GM23338 (cell line): ENCODE data around the gene TIMM10. TPM values are rescaled to one million over a fixed set of nuclear protein-coding genes. Genes with fewer than 3 reads are reported as not detected.

Experiments
- ATAC-seq: fragments of 200-7000 bp; cut with Tn5 transposase; 3 replicates; pipeline ENCODE4 v1.9.1; 2020
- DNase-seq: peaks from one replicate; pipeline ENCODE4 v3.0.0-alpha.2; 2015; ENCODE audit warnings: low spot score
- H2AFZ ChIP-seq: fragments of 200-600 bp; sonication (generic); 2 replicates; pipeline ENCODE4 v1.8.0; 2016; ENCODE audit warnings: antibody characterized with exemption, mild to moderate bottlenecking, moderate library complexity
- H3F3A ChIP-seq: fragments of 200-600 bp; sonication (generic); replicated peaks from 2 replicates; pipeline ENCODE4 v1.8.0; 2017; ENCODE audit warnings: antibody characterized with exemption, mixed run types, low read depth
- H3K27ac ChIP-seq: fragments of 200-600 bp; sonication (generic); 2 replicates; pipeline ENCODE4 v1.6.1; 2016; ENCODE audit warnings: low read depth
- H3K27me3 ChIP-seq: fragments of 200-600 bp; sonication (generic); 2 replicates; pipeline ENCODE4 v1.8.0; 2016; ENCODE audit warnings: mild to moderate bottlenecking, mixed run types, moderate library complexity; ENCODE audit not compliant: insufficient read depth
- H3K36me3 ChIP-seq: fragments of 200-600 bp; sonication (generic); 2 replicates; pipeline ENCODE4 v1.8.0; 2016; ENCODE audit warnings: mild to moderate bottlenecking; ENCODE audit not compliant: insufficient read depth
- H3K4me1 ChIP-seq: fragments of 200-600 bp; sonication (generic); 2 replicates; pipeline ENCODE4 v1.8.0; 2016; ENCODE audit warnings: mild to moderate bottlenecking, moderate library complexity; ENCODE audit not compliant: insufficient read depth
- H3K4me2 ChIP-seq: fragments of 200-600 bp; sonication (generic); 2 replicates; pipeline ENCODE4 v1.7.1; 2017; ENCODE audit warnings: mixed run types
- H3K4me3 ChIP-seq: fragments of 200-600 bp; sonication (generic); 2 replicates; pipeline ENCODE4 v1.6.1; 2016; ENCODE audit warnings: mixed run types
- H3K79me2 ChIP-seq: fragments of 200-600 bp; sonication (generic); replicated peaks from 2 replicates; pipeline ENCODE4 v1.8.0; 2017; ENCODE audit warnings: mild to moderate bottlenecking; ENCODE audit not compliant: insufficient read depth
- H3K9me2 ChIP-seq: fragments of 200-600 bp; sonication (generic); 2 replicates; pipeline ENCODE4 v1.8.0; 2017; ENCODE audit not compliant: insufficient read depth
- H4K20me1 ChIP-seq: fragments of 200-600 bp; sonication (generic); replicated peaks from 2 replicates; pipeline ENCODE4 v1.8.0; 2017; ENCODE audit warnings: mild to moderate bottlenecking; ENCODE audit not compliant: insufficient read depth
- H3K27ac Mint-ChIP-seq: 2 replicates; pipeline ENCODE4 v1.8.0; 2020; ENCODE audit warnings: inconsistent platforms, mild to moderate bottlenecking, moderate library complexity, mixed read lengths
- H3K27me3 Mint-ChIP-seq: 3 replicates; pipeline ENCODE4 v1.8.0; 2022; ENCODE audit warnings: low read depth, mild to moderate bottlenecking, moderate library complexity, mixed read lengths, inconsistent platforms; ENCODE audit not compliant: insufficient read depth, poor library complexity
- H3K36me3 Mint-ChIP-seq: 3 replicates; pipeline ENCODE4 v1.8.0; 2021; ENCODE audit warnings: low read depth, mild to moderate bottlenecking, inconsistent platforms, moderate library complexity, mixed read lengths
- H3K4me1 Mint-ChIP-seq: 3 replicates; pipeline ENCODE4 v1.8.0; 2020; ENCODE audit warnings: mild to moderate bottlenecking, inconsistent platforms, mixed read lengths
- H3K4me3 Mint-ChIP-seq: 3 replicates; pipeline ENCODE4 v1.8.0; 2021; ENCODE audit warnings: moderate library complexity, mild to moderate bottlenecking, inconsistent platforms, mixed read lengths
- H3K9me3 Mint-ChIP-seq: 3 replicates; pipeline ENCODE4 v1.8.0; 2020; ENCODE audit warnings: moderate library complexity, mild to moderate bottlenecking, inconsistent platforms, mixed read lengths
- CREB1 ChIP-seq: fragments of 250-450 bp; sonication (Bioruptor Pico); IDR thresholded peaks from 2 replicates; pipeline ENCODE4 v1.5.0; 2020; ENCODE audit warnings: low read depth, mild to moderate bottlenecking, moderate library complexity
- EZH2 ChIP-seq: fragments of 200-600 bp; sonication (generic); IDR thresholded peaks from one replicate; pipeline ENCODE4 v1.8.0; 2017; ENCODE audit warnings: antibody characterized with exemption, mild to moderate bottlenecking, low read depth; ENCODE audit not compliant: unreplicated experiment
- JUNB ChIP-seq: IDR thresholded peaks from one replicate; pipeline ENCODE4 v1.6.1; 2016; ENCODE audit warnings: antibody characterized with exemption; ENCODE audit not compliant: unreplicated experiment
- STAT1 ChIP-seq: IDR thresholded peaks from one replicate; pipeline ENCODE4 v1.6.1; 2016; ENCODE audit warnings: antibody characterized with exemption; ENCODE audit not compliant: unreplicated experiment
- ZNF114 ChIP-seq: fragments of 250-450 bp; sonication (Bioruptor Pico); IDR thresholded peaks from 2 replicates; pipeline ENCODE4 v1.5.0; 2020; ENCODE audit warnings: mild to moderate bottlenecking, moderate library complexity
- polyA plus RNA-seq: library from polyadenylated mRNA; unstranded; fragments of >200 nt; fragmentation: Nextera tagmentation; extraction: Ambion mirVana; gene quantifications from 2 replicates; pipeline ENCODE4 v1.2.1, GENCODE V29; 2016
- total RNA-seq: library from RNA; depleted of rRNA; stranded (reverse); fragments of >200 nt; shearing (Covaris generic); gene quantifications from 2 replicates; pipeline ENCODE4 v1.2.3, GENCODE V29; 2014
- TF ChIP-seq, protein P1 (sequence below): IDR thresholded peaks from 2 replicates; pipeline ENCODE4 v1.6.1; 2016; ENCODE audit warnings: antibody characterized with exemption
- TF ChIP-seq, protein P2 (sequence below), 2 experiments: fragments of 200-600 bp in 1 of 2; sonication (generic) in 1 of 2; conservative IDR thresholded peaks; 2 replicates each; pipeline versions ENCODE4 v1.5.1 to v1.6.1; 2016 to 2017; ENCODE audit warnings: antibody characterized with exemption in 2 of 2, low read depth in 2 of 2, mild to moderate bottlenecking in 2 of 2, moderate library complexity in 1 of 2
- TF ChIP-seq, protein P3 (sequence below): IDR thresholded peaks from one replicate; pipeline ENCODE4 v1.6.1; 2018; ENCODE audit warnings: antibody characterized with exemption; ENCODE audit not compliant: unreplicated experiment

Gene TIMM10
- total and polyA plus RNA-seq, 2 experiments from 2014 or later, result 59.1 to 194 TPM

DNA sequence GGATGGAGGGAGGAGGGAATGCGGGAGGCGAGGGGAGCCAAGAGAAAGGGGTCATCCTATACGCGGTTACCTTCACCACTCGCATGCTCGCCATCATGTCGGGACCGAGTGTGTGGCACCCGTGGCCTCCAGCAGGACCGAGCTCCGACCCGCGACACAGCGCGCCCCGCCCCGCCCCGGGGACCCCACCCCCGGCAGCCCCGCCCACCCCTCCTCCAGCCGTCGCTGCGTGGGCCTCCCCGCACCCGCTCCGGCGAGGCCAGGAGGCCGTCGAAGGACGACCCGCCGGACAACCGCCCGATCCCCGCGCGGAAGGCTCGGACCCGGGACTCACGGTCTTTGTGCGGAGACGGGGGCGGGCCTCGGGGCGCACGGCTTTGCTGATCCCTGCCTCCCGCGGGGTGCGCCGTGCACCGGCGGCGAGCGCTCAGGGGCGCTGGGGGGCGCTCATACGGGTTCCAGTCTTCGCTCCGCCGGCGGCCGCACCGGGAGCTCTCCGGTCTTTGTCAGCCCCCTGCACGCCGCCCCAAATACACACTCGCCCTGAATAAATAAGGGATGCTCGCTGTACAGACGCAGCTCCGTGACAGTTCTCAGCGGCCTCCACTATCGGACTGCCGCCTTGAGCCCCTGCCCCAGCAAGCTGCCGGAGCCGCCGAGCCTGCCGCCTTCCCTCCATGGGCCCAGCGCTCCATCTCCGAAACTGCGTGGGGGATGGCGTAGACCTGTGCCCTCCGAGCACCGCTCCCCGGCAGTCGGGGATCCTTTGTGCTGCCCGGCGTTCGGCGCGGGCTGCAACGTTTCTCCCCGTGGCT is 37.2 kb upstream of the TIMM10 start, which contains the start of gene UBE2L6 (continued):
- TF ChIP-seq, protein P1, sequence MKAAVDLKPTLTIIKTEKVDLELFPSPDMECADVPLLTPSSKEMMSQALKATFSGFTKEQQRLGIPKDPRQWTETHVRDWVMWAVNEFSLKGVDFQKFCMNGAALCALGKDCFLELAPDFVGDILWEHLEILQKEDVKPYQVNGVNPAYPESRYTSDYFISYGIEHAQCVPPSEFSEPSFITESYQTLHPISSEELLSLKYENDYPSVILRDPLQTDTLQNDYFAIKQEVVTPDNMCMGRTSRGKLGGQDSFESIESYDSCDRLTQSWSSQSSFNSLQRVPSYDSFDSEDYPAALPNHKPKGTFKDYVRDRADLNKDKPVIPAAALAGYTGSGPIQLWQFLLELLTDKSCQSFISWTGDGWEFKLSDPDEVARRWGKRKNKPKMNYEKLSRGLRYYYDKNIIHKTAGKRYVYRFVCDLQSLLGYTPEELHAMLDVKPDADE, result 0 out of 2 replicates have a peak, but pooled peaks have one; percentile 30
- 0 out of 2 replicates have a peak, but pooled peaks have one; percentile 3 for TF ChIP-seq CREB1 (CRISPR knock-in tag)

DNA sequence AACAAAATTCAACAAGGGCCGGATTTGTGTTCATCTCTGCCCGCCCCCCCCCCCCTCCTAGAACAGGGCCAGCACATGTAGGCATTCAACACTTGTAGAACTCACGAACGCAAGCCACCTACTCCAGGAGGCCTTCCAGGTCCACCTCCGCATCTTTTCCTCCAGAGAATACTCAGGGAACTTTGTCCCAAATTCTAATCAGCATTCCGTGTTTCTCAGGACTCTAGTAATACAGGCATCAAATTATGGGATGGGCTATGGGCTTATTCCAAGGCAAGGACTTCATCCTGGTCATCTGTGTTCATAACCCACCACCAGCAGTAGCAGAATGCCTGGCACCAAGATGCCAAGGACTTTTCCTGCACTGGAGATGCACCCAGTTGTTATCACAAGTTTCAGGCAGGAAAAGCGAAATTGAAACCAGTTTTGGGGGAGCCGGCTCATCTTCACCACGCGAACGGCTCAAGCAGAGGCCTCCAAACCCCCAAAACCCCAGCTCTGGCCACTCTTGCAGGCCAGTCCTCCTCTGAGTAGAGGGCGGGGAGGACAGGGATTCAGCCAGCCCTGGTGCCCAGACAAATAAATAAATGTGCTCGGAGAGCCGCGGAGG is 36.5 kb upstream of the TIMM10 start:
- no peaks in the 10 kb centered on the region for H3K36me3 ChIP-seq
- peak overlapping the region; percentile 97 for H3K4me2 ChIP-seq
- H4K20me1 ChIP-seq, result no peaks in the 10 kb centered on the region
- peaks cover 32% of the 10 kb centered on the region for H3K4me1 Mint-ChIP-seq
- H3K27me3 Mint-ChIP-seq, result peaks cover 10% of the 10 kb centered on the region
- H3K79me2 ChIP-seq, result peaks cover 21% of the 10 kb centered on the region
- H3K27ac Mint-ChIP-seq, result no peak overlapping the region
- H3K4me3 ChIP-seq, result peak overlapping the region; percentile 96
- H3F3A ChIP-seq, result peaks cover 16% of the 10 kb centered on the region
- H3K9me3 Mint-ChIP-seq, result no peaks in the 10 kb centered on the region
- no peaks in the 10 kb centered on the region; the same call in 2 of the 3 replicates for H3K36me3 Mint-ChIP-seq
- ATAC-seq (no peak), DNase-seq (no peak)
- no peaks in the 10 kb centered on the region for H3K9me2 ChIP-seq
- peak overlapping the region; percentile 86 for H3K4me3 Mint-ChIP-seq
- H2AFZ ChIP-seq, result peak overlapping the region; percentile 94
- H3K27ac ChIP-seq, result no peak overlapping the region
- H3K27me3 ChIP-seq, result no peaks in the 10 kb centered on the region
- peaks cover 23% of the 10 kb centered on the region for H3K4me1 ChIP-seq
- TF ChIP-seq STAT1 (no peak), ZNF114 (CRISPR knock-in tag) (no peak), CREB1 (CRISPR knock-in tag) (no peak), EZH2 (no peak), JUNB (no peak)
- TF ChIP-seq, protein P1, result no peak
- TF ChIP-seq, protein P2, sequence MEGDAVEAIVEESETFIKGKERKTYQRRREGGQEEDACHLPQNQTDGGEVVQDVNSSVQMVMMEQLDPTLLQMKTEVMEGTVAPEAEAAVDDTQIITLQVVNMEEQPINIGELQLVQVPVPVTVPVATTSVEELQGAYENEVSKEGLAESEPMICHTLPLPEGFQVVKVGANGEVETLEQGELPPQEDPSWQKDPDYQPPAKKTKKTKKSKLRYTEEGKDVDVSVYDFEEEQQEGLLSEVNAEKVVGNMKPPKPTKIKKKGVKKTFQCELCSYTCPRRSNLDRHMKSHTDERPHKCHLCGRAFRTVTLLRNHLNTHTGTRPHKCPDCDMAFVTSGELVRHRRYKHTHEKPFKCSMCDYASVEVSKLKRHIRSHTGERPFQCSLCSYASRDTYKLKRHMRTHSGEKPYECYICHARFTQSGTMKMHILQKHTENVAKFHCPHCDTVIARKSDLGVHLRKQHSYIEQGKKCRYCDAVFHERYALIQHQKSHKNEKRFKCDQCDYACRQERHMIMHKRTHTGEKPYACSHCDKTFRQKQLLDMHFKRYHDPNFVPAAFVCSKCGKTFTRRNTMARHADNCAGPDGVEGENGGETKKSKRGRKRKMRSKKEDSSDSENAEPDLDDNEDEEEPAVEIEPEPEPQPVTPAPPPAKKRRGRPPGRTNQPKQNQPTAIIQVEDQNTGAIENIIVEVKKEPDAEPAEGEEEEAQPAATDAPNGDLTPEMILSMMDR (conservative IDR thresholded peaks at IDR 0.05; ENCODE audit: low read depth in 2 of 2), result no peak
- TF ChIP-seq, protein P3, sequence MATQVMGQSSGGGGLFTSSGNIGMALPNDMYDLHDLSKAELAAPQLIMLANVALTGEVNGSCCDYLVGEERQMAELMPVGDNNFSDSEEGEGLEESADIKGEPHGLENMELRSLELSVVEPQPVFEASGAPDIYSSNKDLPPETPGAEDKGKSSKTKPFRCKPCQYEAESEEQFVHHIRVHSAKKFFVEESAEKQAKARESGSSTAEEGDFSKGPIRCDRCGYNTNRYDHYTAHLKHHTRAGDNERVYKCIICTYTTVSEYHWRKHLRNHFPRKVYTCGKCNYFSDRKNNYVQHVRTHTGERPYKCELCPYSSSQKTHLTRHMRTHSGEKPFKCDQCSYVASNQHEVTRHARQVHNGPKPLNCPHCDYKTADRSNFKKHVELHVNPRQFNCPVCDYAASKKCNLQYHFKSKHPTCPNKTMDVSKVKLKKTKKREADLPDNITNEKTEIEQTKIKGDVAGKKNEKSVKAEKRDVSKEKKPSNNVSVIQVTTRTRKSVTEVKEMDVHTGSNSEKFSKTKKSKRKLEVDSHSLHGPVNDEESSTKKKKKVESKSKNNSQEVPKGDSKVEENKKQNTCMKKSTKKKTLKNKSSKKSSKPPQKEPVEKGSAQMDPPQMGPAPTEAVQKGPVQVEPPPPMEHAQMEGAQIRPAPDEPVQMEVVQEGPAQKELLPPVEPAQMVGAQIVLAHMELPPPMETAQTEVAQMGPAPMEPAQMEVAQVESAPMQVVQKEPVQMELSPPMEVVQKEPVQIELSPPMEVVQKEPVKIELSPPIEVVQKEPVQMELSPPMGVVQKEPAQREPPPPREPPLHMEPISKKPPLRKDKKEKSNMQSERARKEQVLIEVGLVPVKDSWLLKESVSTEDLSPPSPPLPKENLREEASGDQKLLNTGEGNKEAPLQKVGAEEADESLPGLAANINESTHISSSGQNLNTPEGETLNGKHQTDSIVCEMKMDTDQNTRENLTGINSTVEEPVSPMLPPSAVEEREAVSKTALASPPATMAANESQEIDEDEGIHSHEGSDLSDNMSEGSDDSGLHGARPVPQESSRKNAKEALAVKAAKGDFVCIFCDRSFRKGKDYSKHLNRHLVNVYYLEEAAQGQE, result no peak
